H1 (cell line): ENCODE results near the gene NCAPG. TPM values are rescaled to one million over a fixed set of nuclear protein-coding genes. Genes with fewer than 3 reads are reported as not detected.

ENCODE experiments used
- HDAC2 ChIP-seq, 2 experiments: fragments of 300-600 bp in 1 of 2; sonication (generic) in 1 of 2; IDR thresholded peaks; 2 replicates each; pipeline ENCODE4 v1.6.1; 2011 to 2012; ENCODE audit warnings: low read depth in 2 of 2, low read length in 2 of 2, mild to moderate bottlenecking in 2 of 2, moderate library complexity in 2 of 2, borderline replicate concordance in 1 of 2, inconsistent platforms in 1 of 2
- SAP30 ChIP-seq: fragments of 300-600 bp; sonication (generic); IDR thresholded peaks from 2 replicates; pipeline ENCODE4 v1.7.1; 2012; ENCODE audit warnings: low read length, moderate library complexity, mild to moderate bottlenecking, inconsistent platforms; ENCODE audit not compliant: insufficient read depth, insufficient replicate concordance
- ZNF274 ChIP-seq: IDR thresholded peaks from 2 replicates; pipeline ENCODE4 v1.7.0; 2012; ENCODE audit warnings: low read length, borderline replicate concordance; ENCODE audit errors: extremely low read depth
- polyA plus RNA-seq, 7 experiments: library from polyadenylated mRNA; depleted of rRNA in 3 of 7; stranded (reverse) in 5 of 7; unstranded in 2 of 7; fragments of >200 nt in 5 of 7; fragments of 200-250 nt in 2 of 7; gene quantifications; 1 replicate in 5 of 7; 2 replicates in 1 of 7; 4 replicates in 1 of 7; pipeline versions ENCODE4 v1.2.1 to v1.2.3, GENCODE V29; 2011 to 2013; ENCODE audit warnings: missing spikeins in 2 of 7, mixed read lengths in 2 of 7
- total RNA-seq: library from RNA; stranded (reverse); fragmentation: NEBNext Ultra II Directional; extraction: Animal tissue kit (Norgen Biotek cat#: 25700); gene quantifications from 2 replicates; pipeline ENCODE4 v1.2.1, GENCODE V29; 2021

Gene NCAPG
- total and polyA plus RNA-seq, 2 of the 8 experiments (the other 6 are each of a cell fraction or from before 2014, with no cell fraction given): 12.9 to 52.3 TPM

DNA sequence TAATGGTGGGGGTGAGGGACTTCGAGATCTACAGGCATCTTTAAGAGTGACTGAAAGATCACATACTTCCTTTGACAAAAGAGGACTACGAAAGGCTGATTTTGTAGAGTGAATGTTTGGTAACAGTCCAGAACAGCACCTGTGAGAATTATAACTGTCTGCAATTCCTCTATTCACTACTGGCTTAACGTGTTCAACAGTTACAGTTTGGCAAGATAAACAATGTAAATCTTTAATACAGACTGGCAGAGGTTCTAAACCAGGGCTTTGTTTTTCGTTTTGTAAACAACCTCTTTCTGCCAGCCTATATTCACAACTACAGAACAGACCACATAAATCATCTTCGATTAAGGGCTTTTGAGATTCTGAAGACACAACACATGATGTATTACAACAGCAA lies 66.9 kb downstream of the NCAPG start (continued):
- TF ChIP-seq HDAC2 (IDR thresholded peaks at IDR 0.05; ENCODE audit: borderline replicate concordance in 1 of 2, low read depth in 2 of 2, low read length in 2 of 2) (no peak), SAP30 (no peak), ZNF274 (no peak)
